HEK293T (cell line): ENCODE measurements around the gene KRTAP22-1.

Experiments used
- ARNT ChIP-seq: fragments of 450-650 bp; IDR thresholded peaks from 2 replicates; pipeline ENCODE4 v1.6.1; 2017; ENCODE audit warnings: mild to moderate bottlenecking
- BHLHE40 ChIP-seq: fragments of 450-650 bp; IDR thresholded peaks from 2 replicates; pipeline ENCODE4 v1.6.1; 2016; ENCODE audit warnings: mild to moderate bottlenecking, moderate library complexity, borderline replicate concordance
- CTBP1 ChIP-seq: fragments of 450-650 bp; IDR thresholded peaks from 2 replicates; pipeline ENCODE4 v1.6.1; 2016; ENCODE audit warnings: borderline replicate concordance
- ELF4 ChIP-seq: fragments of 450-650 bp; IDR thresholded peaks from 2 replicates; pipeline ENCODE4 v1.6.1; 2017; ENCODE audit warnings: antibody characterized with exemption
- FOXA1 ChIP-seq: fragments of 450-650 bp; IDR thresholded peaks from 2 replicates; pipeline ENCODE4 v1.6.1; 2016; ENCODE audit warnings: mild to moderate bottlenecking
- FOXK2 ChIP-seq: fragments of 450-650 bp; IDR thresholded peaks from 2 replicates; pipeline ENCODE4 v1.6.1; 2016; ENCODE audit warnings: mild to moderate bottlenecking
- FOXM1 ChIP-seq: fragments of 450-650 bp; IDR thresholded peaks from 2 replicates; pipeline ENCODE4 v1.6.1; 2017; ENCODE audit warnings: mild to moderate bottlenecking, borderline replicate concordance
- LEF1 ChIP-seq: fragments of 450-650 bp; IDR thresholded peaks from 2 replicates; pipeline ENCODE4 v1.6.1; 2017; ENCODE audit warnings: mild to moderate bottlenecking, borderline replicate concordance
- NFRKB ChIP-seq: fragments of 450-650 bp; IDR thresholded peaks from 2 replicates; pipeline ENCODE4 v1.6.1; 2016; ENCODE audit warnings: mild to moderate bottlenecking, moderate library complexity
- PKNOX1 ChIP-seq: fragments of 450-650 bp; IDR thresholded peaks from 2 replicates; pipeline ENCODE4 v1.6.1; 2016
- SP1 ChIP-seq: fragments of 450-650 bp; IDR thresholded peaks from 2 replicates; pipeline ENCODE4 v1.6.1; 2017
- SUZ12 ChIP-seq: fragments of 450-650 bp; IDR thresholded peaks from 2 replicates; pipeline ENCODE4 v1.6.1; 2016; ENCODE audit warnings: mild to moderate bottlenecking
- TARDBP ChIP-seq: fragments of 450-650 bp; IDR thresholded peaks from 2 replicates; pipeline ENCODE4 v1.6.1; 2016

- no peak for TF ChIP-seq FOXK2
- no peak for TF ChIP-seq SUZ12
- no peak for TF ChIP-seq FOXM1
- no peak for TF ChIP-seq PKNOX1
- TF ChIP-seq FOXA1: no peak
- TF ChIP-seq ELF4: no peak
- TF ChIP-seq SP1: no peak
- TF ChIP-seq NFRKB: no peak
- no peak for TF ChIP-seq TARDBP
- no peak for TF ChIP-seq ARNT
- TF ChIP-seq CTBP1: no peak
- no peak for TF ChIP-seq BHLHE40
- no peak for TF ChIP-seq LEF1
Measured at GRCh38 chr21:30567617-30568016, 33.3 kb upstream of the KRTAP22-1 start.
